ENCODE data around the gene GALNT6. TPM values are rescaled to one million over a fixed set of nuclear protein-coding genes. Genes with fewer than 3 reads are reported as not detected.

The GALNT6 gene
- total RNA-seq, 6 experiments from 2014 or later = 0.55 to 3.3 (median 1.3) TPM

DNA sequence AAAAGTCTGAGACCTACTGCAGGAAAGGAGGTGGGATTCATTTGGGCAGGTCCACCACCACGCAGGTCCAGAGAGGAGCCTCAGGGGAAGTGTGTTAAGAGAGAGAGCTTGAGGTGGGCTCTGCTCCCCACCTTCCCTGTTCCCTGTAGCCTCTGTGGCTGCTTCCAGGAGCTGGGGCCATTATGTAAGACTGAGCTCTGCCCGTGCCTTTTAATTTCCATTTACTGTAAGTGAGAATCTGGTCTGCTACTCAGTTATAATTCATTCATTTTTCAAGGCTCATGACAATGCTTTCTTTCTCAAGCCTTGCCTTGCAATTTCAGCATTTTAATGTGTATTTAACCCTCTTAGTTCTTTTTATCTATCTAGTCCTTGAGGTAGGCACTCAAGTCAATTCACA is 41.7 kb upstream of the GALNT6 start:
- no peak overlapping the region for H3K27ac ChIP-seq
- no peak for ATAC-seq
- H3K27me3 ChIP-seq = no peaks in the 10 kb centered on the region
- H3K4me1 ChIP-seq = peaks cover 0 to 13% (median 0%) of the 10 kb centered on the region in 4 donors
- H3K9me3 ChIP-seq = no peaks in the 10 kb centered on the region
- intact Hi-C loops (cut with DNase I) = no loop called here
- TF ChIP-seq POLR2A (IDR thresholded peaks at IDR 0.05) = no peak
- TF ChIP-seq, protein P1, sequence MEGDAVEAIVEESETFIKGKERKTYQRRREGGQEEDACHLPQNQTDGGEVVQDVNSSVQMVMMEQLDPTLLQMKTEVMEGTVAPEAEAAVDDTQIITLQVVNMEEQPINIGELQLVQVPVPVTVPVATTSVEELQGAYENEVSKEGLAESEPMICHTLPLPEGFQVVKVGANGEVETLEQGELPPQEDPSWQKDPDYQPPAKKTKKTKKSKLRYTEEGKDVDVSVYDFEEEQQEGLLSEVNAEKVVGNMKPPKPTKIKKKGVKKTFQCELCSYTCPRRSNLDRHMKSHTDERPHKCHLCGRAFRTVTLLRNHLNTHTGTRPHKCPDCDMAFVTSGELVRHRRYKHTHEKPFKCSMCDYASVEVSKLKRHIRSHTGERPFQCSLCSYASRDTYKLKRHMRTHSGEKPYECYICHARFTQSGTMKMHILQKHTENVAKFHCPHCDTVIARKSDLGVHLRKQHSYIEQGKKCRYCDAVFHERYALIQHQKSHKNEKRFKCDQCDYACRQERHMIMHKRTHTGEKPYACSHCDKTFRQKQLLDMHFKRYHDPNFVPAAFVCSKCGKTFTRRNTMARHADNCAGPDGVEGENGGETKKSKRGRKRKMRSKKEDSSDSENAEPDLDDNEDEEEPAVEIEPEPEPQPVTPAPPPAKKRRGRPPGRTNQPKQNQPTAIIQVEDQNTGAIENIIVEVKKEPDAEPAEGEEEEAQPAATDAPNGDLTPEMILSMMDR (IDR thresholded peaks at IDR 0.05) = no peak
- WGBS (ENCODE audit: insufficient coverage, low coverage, low lambda C conversion rate, missing lambda C conversion rate) = 60% methylated on average over 1 of the region's 2 CpGs
- no peaks in the 10 kb centered on the region for H3K36me3 ChIP-seq
- no peak overlapping the region for H3K4me3 ChIP-seq
- DNase-seq = no peak

DNA sequence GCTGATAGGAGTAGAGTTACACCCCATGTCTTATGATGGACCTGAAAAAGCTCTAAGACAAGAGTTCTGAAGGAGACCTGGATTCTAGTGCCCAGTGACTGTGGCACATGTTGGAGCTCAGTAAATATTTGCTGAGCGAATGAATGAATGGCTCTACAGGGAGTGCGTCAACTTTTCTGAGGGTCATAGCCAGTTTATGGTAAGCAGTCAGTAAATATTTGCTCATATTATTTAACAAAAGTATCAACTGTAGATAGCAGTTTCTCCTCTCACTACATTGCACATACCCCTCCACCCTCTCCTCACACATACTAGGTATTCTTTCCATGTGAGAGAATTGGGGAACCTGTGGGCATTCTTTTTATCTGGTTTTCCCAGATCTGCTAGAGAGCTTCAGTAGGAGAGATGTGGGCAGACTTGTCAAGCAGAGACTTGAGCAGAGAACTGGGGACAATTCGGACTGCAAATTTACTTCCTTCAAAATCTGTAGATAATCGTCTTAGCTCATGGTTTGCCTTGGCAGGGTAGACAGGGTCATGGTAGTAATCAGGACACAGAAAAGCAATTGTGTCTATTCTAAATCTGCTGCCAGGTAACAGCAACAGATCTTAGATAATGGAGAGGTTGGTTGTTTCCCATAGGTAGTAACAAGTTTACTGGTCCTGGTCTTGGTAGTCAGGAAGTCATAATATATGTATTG is 39.1 kb upstream of the GALNT6 start:
- intact Hi-C loops (cut with DNase I) = no loop called here
- Histone ChIP-seq H3K27ac (no peak overlapping the region), H3K27me3 (no peaks in the 10 kb centered on the region), H3K4me3 (no peak overlapping the region), H3K9me3 (no peaks in the 10 kb centered on the region), H3K36me3 (no peaks in the 10 kb centered on the region), H3K4me1 (peaks cover 0 to 13% (median 0%) of the 10 kb centered on the region in 4 donors)
- TF ChIP-seq POLR2A (IDR thresholded peaks at IDR 0.05) = no peak
- TF ChIP-seq, protein P1 (IDR thresholded peaks at IDR 0.05) = no peak
- DNase-seq = no peak
- peak in 2 of 4 donors; percentile 63 to 75 for ATAC-seq
- 35% methylated on average over 4 of the region's 4 CpGs for WGBS (ENCODE audit: insufficient coverage, low coverage, low lambda C conversion rate, missing lambda C conversion rate)

DNA sequence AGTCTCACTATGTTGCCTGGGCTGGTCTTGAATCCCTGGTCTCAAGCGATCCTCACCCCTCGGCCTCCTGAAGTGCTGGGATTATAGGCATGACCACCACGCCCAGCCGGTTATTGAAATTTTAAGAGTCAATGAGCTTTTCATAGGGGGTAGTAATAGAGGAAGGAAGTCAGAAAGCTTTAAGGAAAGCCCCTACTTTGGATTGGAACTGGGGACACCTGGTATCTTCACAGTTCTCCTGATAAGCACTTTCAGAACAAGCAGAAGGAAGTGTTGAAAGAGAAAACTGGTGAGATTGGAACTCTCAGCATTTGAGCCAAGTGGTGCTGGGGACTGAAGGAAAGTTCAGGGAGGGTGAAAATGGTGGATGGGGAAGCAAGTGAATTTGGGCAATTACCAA is 38.5 kb upstream of the GALNT6 start:
- Histone ChIP-seq H3K4me3 (no peak overlapping the region), H3K27me3 (peaks cover 0 to 1% of the 10 kb centered on the region in 2 donors), H3K36me3 (no peaks in the 10 kb centered on the region), H3K9me3 (no peaks in the 10 kb centered on the region), H3K4me1 (peaks cover 0 to 12% (median 0%) of the 10 kb centered on the region in 4 donors), H3K27ac (no peak overlapping the region)
- intact Hi-C loops (cut with DNase I) = loop anchor here (5.0 to 10.0 kb wide), 3 partner anchors 95 to 395 kb away; no protein-coding TSS in a partner anchor
- WGBS (ENCODE audit: insufficient coverage, low coverage, low lambda C conversion rate, missing lambda C conversion rate) = 86% methylated on average over 4 of the region's 4 CpGs
- TF ChIP-seq POLR2A (IDR thresholded peaks at IDR 0.05) = no peak
- TF ChIP-seq, protein P1 (IDR thresholded peaks at IDR 0.05) = no peak
- ATAC-seq (no peak), DNase-seq (no peak)

DNA sequence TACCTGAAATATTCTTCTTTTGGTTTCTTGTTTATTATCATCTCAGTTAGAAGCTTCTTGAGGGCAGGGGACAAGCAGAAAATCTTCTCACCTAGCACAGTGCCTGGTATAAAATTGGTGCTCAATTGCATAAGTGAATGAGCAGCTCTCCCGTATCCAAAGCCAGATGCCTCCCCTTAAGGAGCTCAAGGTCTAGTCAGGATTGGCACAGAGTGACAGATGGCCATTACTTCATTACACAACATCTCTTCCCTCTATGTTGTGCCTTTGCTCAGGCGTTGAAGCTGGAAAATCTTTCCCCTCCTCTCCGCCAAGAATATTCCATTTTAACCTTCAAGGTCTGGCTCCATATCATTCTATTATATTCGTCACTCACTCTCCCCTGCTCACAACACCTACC is 37.0 kb upstream of the GALNT6 start:
- Histone ChIP-seq H3K4me3 (no peak overlapping the region), H3K9me3 (no peaks in the 10 kb centered on the region), H3K27ac (no peak overlapping the region), H3K27me3 (peaks cover 0 to 4% of the 10 kb centered on the region in 2 donors), H3K36me3 (no peaks in the 10 kb centered on the region), H3K4me1 (peaks cover 0 to 5% (median 0%) of the 10 kb centered on the region in 4 donors)
- intact Hi-C loops (cut with DNase I) = loop anchor here (5.0 to 10.0 kb wide), 3 partner anchors 97 to 397 kb away; no protein-coding TSS in a partner anchor
- ATAC-seq (no peak), DNase-seq (no peak)
- TF ChIP-seq POLR2A (IDR thresholded peaks at IDR 0.05) = no peak
- TF ChIP-seq, protein P1 (IDR thresholded peaks at IDR 0.05) = no peak
- 95% methylated on average over 4 of the region's 4 CpGs for WGBS (ENCODE audit: insufficient coverage, low coverage, low lambda C conversion rate, missing lambda C conversion rate)
